ENCODE data around the gene GAK. TPM values are rescaled to one million over a fixed set of nuclear protein-coding genes. Genes with fewer than 3 reads are reported as not detected.

Gene GAK
- total RNA-seq, 1 donor from 2014 or later, result 86.9 TPM

GRCh38 chr4:818106-818921, 113.8 kb downstream of the GAK start:
- no peaks in the 10 kb centered on the region for H3K4me1 ChIP-seq (ENCODE audit: insufficient read depth, low read length)
- no peaks in the 10 kb centered on the region for H3K79me2 ChIP-seq (ENCODE audit: insufficient read depth, low read length)
- no peak for FAIRE-seq
- Mint-ChIP-seq H3K4me3 (ENCODE audit: unreplicated experiment) (no peak overlapping the region), H3K9me3 (ENCODE audit: unreplicated experiment) (peaks cover 6% of the 10 kb centered on the region), H3K36me3 (ENCODE audit: low read depth, unreplicated experiment) (no peaks in the 10 kb centered on the region), H3K27ac (ENCODE audit: unreplicated experiment) (no peak overlapping the region), H3K4me1 (ENCODE audit: low read depth, unreplicated experiment) (peaks cover 1% of the 10 kb centered on the region), H3K27me3 (ENCODE audit: low read depth, unreplicated experiment) (peaks cover 82% of the 10 kb centered on the region)
- H4K20me1 ChIP-seq (ENCODE audit: insufficient read depth, low read length), result peaks cover 6% of the 10 kb centered on the region
- no peak overlapping the region for H3K4me2 ChIP-seq (ENCODE audit: low read length)
- no peak overlapping the region for H3K27ac ChIP-seq (ENCODE audit: low read depth, low read length)
- H3K9ac ChIP-seq (ENCODE audit: low read length), result no peak overlapping the region
- peaks cover 4% of the 10 kb centered on the region for H3K9me3 ChIP-seq (ENCODE audit: insufficient read depth, low read depth, low read length)
- TF ChIP-seq CTCF (IDR thresholded peaks at IDR 0.05; ENCODE audit: insufficient read depth, low read depth, low read length) (no peak), EZH2 (IDR thresholded peaks at IDR 0.05; ENCODE audit: insufficient read depth, low read length) (no peak)
- H3K36me3 ChIP-seq (ENCODE audit: insufficient read depth, low read length), result no peaks in the 10 kb centered on the region
- no peak overlapping the region for H2AFZ ChIP-seq (ENCODE audit: low read depth, low read length)
- no peak for DNase-seq (ENCODE audit: low read depth)
- peaks cover 40% of the 10 kb centered on the region for H3K27me3 ChIP-seq (ENCODE audit: insufficient read depth, low read length)
- no peak overlapping the region for H3K4me3 ChIP-seq (ENCODE audit: insufficient read depth, low read depth, low read length)

GRCh38 chr4:815464-816146, 116.5 kb downstream of the GAK start:
- Mint-ChIP-seq H3K36me3 (ENCODE audit: low read depth, unreplicated experiment) (peaks cover 4% of the 10 kb centered on the region), H3K9me3 (ENCODE audit: unreplicated experiment) (peaks cover 7% of the 10 kb centered on the region), H3K27me3 (ENCODE audit: low read depth, unreplicated experiment) (peaks cover 79% of the 10 kb centered on the region), H3K4me1 (ENCODE audit: low read depth, unreplicated experiment) (peaks cover 1% of the 10 kb centered on the region), H3K27ac (ENCODE audit: unreplicated experiment) (no peak overlapping the region), H3K4me3 (ENCODE audit: unreplicated experiment) (no peak overlapping the region)
- H4K20me1 ChIP-seq (ENCODE audit: insufficient read depth, low read length), result no peaks in the 10 kb centered on the region
- no peaks in the 10 kb centered on the region for H3K36me3 ChIP-seq (ENCODE audit: insufficient read depth, low read length)
- DNase-seq (ENCODE audit: low read depth), result no peak
- H3K79me2 ChIP-seq (ENCODE audit: insufficient read depth, low read length), result no peaks in the 10 kb centered on the region
- no peaks in the 10 kb centered on the region for H3K4me1 ChIP-seq (ENCODE audit: insufficient read depth, low read length)
- H3K9me3 ChIP-seq (ENCODE audit: insufficient read depth, low read depth, low read length), result peaks cover 4% of the 10 kb centered on the region
- no peak overlapping the region for H3K9ac ChIP-seq (ENCODE audit: low read length)
- H3K4me2 ChIP-seq (ENCODE audit: low read length), result no peak overlapping the region
- H3K27me3 ChIP-seq (ENCODE audit: insufficient read depth, low read length), result peaks cover 37% of the 10 kb centered on the region
- H3K27ac ChIP-seq (ENCODE audit: low read depth, low read length), result no peak overlapping the region
- no peak overlapping the region for H2AFZ ChIP-seq (ENCODE audit: low read depth, low read length)
- TF ChIP-seq CTCF (IDR thresholded peaks at IDR 0.05; ENCODE audit: insufficient read depth, low read depth, low read length) (no peak), EZH2 (IDR thresholded peaks at IDR 0.05; ENCODE audit: insufficient read depth, low read length) (no peak)
- FAIRE-seq, result no peak
- H3K4me3 ChIP-seq (ENCODE audit: insufficient read depth, low read depth, low read length), result no peak overlapping the region

Measured in astrocyte (in vitro differentiated cells and primary cell).